Panc1 (cell line): ENCODE measurements around the gene GH2.
"Not testable (repeated sequence)": the region's sequence is repeated elsewhere in the genome, so short reads cannot be mapped to it uniquely, and the experiment has no call there.

ENCODE experiments used
- CTCF ChIP-seq: fragments of 450-650 bp; IDR thresholded peaks from 2 replicates; pipeline ENCODE4 v1.5.1; 2017; ENCODE audit warnings: mild to moderate bottlenecking
- POLR2AphosphoS5 ChIP-seq: IDR thresholded peaks from 2 replicates; pipeline ENCODE4 v1.6.1; 2012; ENCODE audit warnings: mild to moderate bottlenecking, low read depth, low read length, moderate library complexity

GRCh38 chr17:63878413-63878812 is 3.3 kb downstream of the GH2 start:
- not testable (repeated sequence) for TF ChIP-seq POLR2AphosphoS5, CTCF
